Astrocyte (in vitro differentiated cells and primary cell): ENCODE measurements around the gene FBN2. TPM values are rescaled to one million over a fixed set of nuclear protein-coding genes. Genes with fewer than 3 reads are reported as not detected.
"Not testable (repeated sequence)": the region's sequence is repeated elsewhere in the genome, so short reads cannot be mapped to it uniquely, and the experiment has no call there.

ENCODE experiments used
- DNase-seq: peaks from one replicate; pipeline ENCODE4 v3.0.0-alpha.2; 2010; ENCODE audit warnings: low read depth
- FAIRE-seq: peaks from 2 replicates; lab custom pipeline; 2011; peaks lifted over from hg19 to GRCh38; lab: Jason Lieb, UNC
- H2AFZ ChIP-seq: 2 replicates; pipeline ENCODE4 v1.6.0; 2012; ENCODE audit warnings: low read depth, low read length, inconsistent platforms
- H3K27ac ChIP-seq: 2 replicates; pipeline ENCODE4 v1.5.1; 2011; ENCODE audit warnings: low read depth, low read length, inconsistent platforms
- H3K27me3 ChIP-seq: 2 replicates; pipeline ENCODE4 v1.6.0; 2011; ENCODE audit warnings: low read length, inconsistent platforms; ENCODE audit not compliant: insufficient read depth
- H3K36me3 ChIP-seq: 2 replicates; pipeline ENCODE4 v1.5.1; 2011; ENCODE audit warnings: low read length, inconsistent platforms; ENCODE audit not compliant: insufficient read depth
- H3K4me1 ChIP-seq: 2 replicates; pipeline ENCODE4 v1.5.1; 2011; ENCODE audit warnings: low read length, inconsistent platforms; ENCODE audit not compliant: insufficient read depth
- H3K4me2 ChIP-seq: 2 replicates; pipeline ENCODE4 v1.6.0; 2012; ENCODE audit warnings: low read length, inconsistent platforms
- H3K4me3 ChIP-seq: 2 replicates; pipeline ENCODE4 v1.5.1; 2011; ENCODE audit warnings: low read depth, mild to moderate bottlenecking, low read length, inconsistent platforms; ENCODE audit not compliant: insufficient read depth
- H3K79me2 ChIP-seq: 2 replicates; pipeline ENCODE4 v1.6.0; 2012; ENCODE audit warnings: mild to moderate bottlenecking, low read length, inconsistent platforms; ENCODE audit not compliant: insufficient read depth
- H3K9ac ChIP-seq: 2 replicates; pipeline ENCODE4 v1.6.0; 2012; ENCODE audit warnings: mild to moderate bottlenecking, low read length, inconsistent platforms
- H3K9me3 ChIP-seq: 2 replicates; pipeline ENCODE4 v1.5.1; 2012; ENCODE audit warnings: low read depth, mild to moderate bottlenecking, low read length, inconsistent platforms; ENCODE audit not compliant: insufficient read depth
- H4K20me1 ChIP-seq: 2 replicates; pipeline ENCODE4 v1.6.0; 2012; ENCODE audit warnings: low read length, inconsistent platforms; ENCODE audit not compliant: insufficient read depth
- H3K27ac Mint-ChIP-seq: one replicate; pipeline ENCODE4 v1.8.0; 2021; ENCODE audit warnings: mild to moderate bottlenecking, mixed read lengths; ENCODE audit not compliant: unreplicated experiment
- H3K27me3 Mint-ChIP-seq: one replicate; pipeline ENCODE4 v1.8.0; 2021; ENCODE audit warnings: low read depth, mixed read lengths; ENCODE audit not compliant: unreplicated experiment
- H3K36me3 Mint-ChIP-seq: one replicate; pipeline ENCODE4 v1.8.0; 2021; ENCODE audit warnings: low read depth, mixed read lengths; ENCODE audit not compliant: unreplicated experiment
- H3K4me1 Mint-ChIP-seq: one replicate; pipeline ENCODE4 v1.8.0; 2021; ENCODE audit warnings: low read depth, mixed read lengths; ENCODE audit not compliant: unreplicated experiment
- H3K4me3 Mint-ChIP-seq: one replicate; pipeline ENCODE4 v1.8.0; 2021; ENCODE audit warnings: mild to moderate bottlenecking, moderate library complexity, mixed read lengths; ENCODE audit not compliant: unreplicated experiment
- H3K9me3 Mint-ChIP-seq: one replicate; pipeline ENCODE4 v1.8.0; 2021; ENCODE audit warnings: mild to moderate bottlenecking, mixed read lengths; ENCODE audit not compliant: unreplicated experiment
- CTCF ChIP-seq: IDR thresholded peaks from 2 replicates; pipeline ENCODE4 v1.5.1; 2011; ENCODE audit warnings: low read depth, mild to moderate bottlenecking, inconsistent platforms, low read length, moderate library complexity; ENCODE audit not compliant: insufficient read depth
- EZH2 ChIP-seq: IDR thresholded peaks from 2 replicates; pipeline ENCODE4 v1.6.1; 2012; ENCODE audit warnings: mild to moderate bottlenecking, low read length, inconsistent platforms; ENCODE audit not compliant: insufficient read depth
- total RNA-seq: library from RNA; stranded (reverse); gene quantifications from 2 replicates; pipeline ENCODE4 v1.2.1, GENCODE V29; 2021

Gene FBN2
- total RNA-seq, 1 donor from 2014 or later: 176 TPM

- Histone ChIP-seq H4K20me1 (no peaks in the 10 kb centered on the region), H3K79me2 (no peaks in the 10 kb centered on the region), H3K9ac (no peak overlapping the region), H3K27me3 (no peaks in the 10 kb centered on the region), H3K27ac (no peak overlapping the region), H3K36me3 (no peaks in the 10 kb centered on the region), H3K4me1 (no peaks in the 10 kb centered on the region), H3K9me3 (no peaks in the 10 kb centered on the region), H2AFZ (no peak overlapping the region), H3K4me2 (no peak overlapping the region), H3K4me3 (no peak overlapping the region)
- DNase-seq (no peak), FAIRE-seq (no peak)
- TF ChIP-seq EZH2: no peak
- TF ChIP-seq CTCF: no peak
- peaks cover 5% of the 10 kb centered on the region for H3K9me3 Mint-ChIP-seq
- H3K36me3 Mint-ChIP-seq: peaks cover 16% of the 10 kb centered on the region
- H3K4me3 Mint-ChIP-seq: no peak overlapping the region
- no peak overlapping the region for H3K27ac Mint-ChIP-seq
- no peaks in the 10 kb centered on the region for H3K27me3 Mint-ChIP-seq
- peaks cover 2% of the 10 kb centered on the region for H3K4me1 Mint-ChIP-seq
These were observed 73.4 kb downstream of the FBN2 start for GRCh38 chr5:128464596-128464995.

- H3K9me3 Mint-ChIP-seq: peaks cover 5% of the 10 kb centered on the region
- H3K9ac ChIP-seq: peak overlapping the region; percentile 10
- H3K27me3 ChIP-seq: no peaks in the 10 kb centered on the region
- peaks cover 5% of the 10 kb centered on the region for H3K79me2 ChIP-seq
- peaks cover 19% of the 10 kb centered on the region for H3K36me3 Mint-ChIP-seq
- H3K4me2 ChIP-seq: no peak overlapping the region
- no peaks in the 10 kb centered on the region for H4K20me1 ChIP-seq
- no peaks in the 10 kb centered on the region for H3K36me3 ChIP-seq
- no peaks in the 10 kb centered on the region for H3K4me1 ChIP-seq
- no peaks in the 10 kb centered on the region for H3K27me3 Mint-ChIP-seq
- no peak overlapping the region for H3K4me3 ChIP-seq
- no peak overlapping the region for H3K4me3 Mint-ChIP-seq
- no peak overlapping the region for H3K27ac ChIP-seq
- H3K4me1 Mint-ChIP-seq: no peaks in the 10 kb centered on the region
- H2AFZ ChIP-seq: no peak overlapping the region
- H3K9me3 ChIP-seq: no peaks in the 10 kb centered on the region
- TF ChIP-seq CTCF: no peak
- DNase-seq (no peak), FAIRE-seq (peak; percentile 5)
- H3K27ac Mint-ChIP-seq: no peak overlapping the region
These were observed 75.7 kb downstream of the FBN2 start for GRCh38 chr5:128462330-128462729.

DNA sequence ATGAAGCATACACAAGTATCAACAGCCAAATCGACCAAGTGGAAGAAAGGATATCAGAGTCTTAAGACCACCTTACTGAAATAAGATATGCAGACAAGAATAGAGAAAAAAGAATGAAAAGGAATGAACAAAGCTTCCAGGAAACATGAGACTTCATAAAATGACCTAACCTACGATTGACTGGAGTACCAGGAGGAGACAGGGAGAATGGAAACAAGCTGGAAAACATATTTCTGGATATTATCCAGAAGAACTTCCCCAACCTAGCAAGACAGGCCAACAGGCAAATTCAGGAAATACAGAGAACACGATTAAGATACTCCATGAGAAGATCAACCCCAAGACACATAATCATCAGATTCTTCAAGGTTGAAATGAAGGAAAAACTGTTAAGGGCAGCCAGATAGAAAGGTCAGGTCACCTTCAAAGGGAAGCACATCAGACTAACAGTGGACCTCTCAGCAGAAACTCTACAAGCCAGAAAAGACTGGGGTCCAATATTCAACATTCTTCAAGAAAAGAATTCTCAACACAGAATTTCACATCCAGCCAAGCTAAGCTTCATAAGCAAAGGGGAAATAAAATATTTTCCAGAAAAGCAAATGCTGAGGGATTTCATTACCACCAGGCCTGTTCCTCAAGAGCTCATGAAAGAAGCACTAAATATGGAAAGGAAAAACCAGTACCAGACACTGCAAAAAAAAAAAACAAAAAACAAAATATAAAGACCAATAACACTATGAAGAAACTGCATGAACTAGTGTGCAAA is 80.7 kb downstream of the FBN2 start:
- H3K4me1 Mint-ChIP-seq, H3K27ac Mint-ChIP-seq: not testable (repeated sequence)

More for the DNA sequence above, 80.7 kb downstream of the FBN2 start:
- H3K9me3 Mint-ChIP-seq, H2AFZ ChIP-seq, H3K79me2 ChIP-seq, H3K36me3 ChIP-seq, H3K9ac ChIP-seq, H3K9me3 ChIP-seq, H4K20me1 ChIP-seq, H3K4me2 ChIP-seq, H3K4me3 Mint-ChIP-seq, FAIRE-seq, H3K4me3 ChIP-seq, H3K27me3 ChIP-seq, H3K27ac ChIP-seq, DNase-seq, H3K4me1 ChIP-seq, H3K27me3 Mint-ChIP-seq: not testable (repeated sequence)
- peaks cover 22% of the 10 kb centered on the region for H3K36me3 Mint-ChIP-seq
